Ovary (tissue), 3 donors: ENCODE data around the gene DRC7.

ENCODE experiments used
- POLR2A ChIP-seq: fragments of 450-650 bp; IDR thresholded peaks from one replicate; pipeline ENCODE4 v1.6.1; 2017; ENCODE audit warnings: antibody characterized with exemption, mild to moderate bottlenecking, moderate library complexity
- TF ChIP-seq, protein P1 (sequence below), 3 donors: fragments of 450-650 bp in 2 of 3; fragments of 200-600 bp in 1 of 3; IDR thresholded peaks; one replicate each; pipeline versions ENCODE4 v1.5.1 to v1.8.0; 2016 to 2022; ENCODE audit warnings: antibody characterized with exemption in 3 of 3, mild to moderate bottlenecking in 1 of 3
- donor health status: DM: no; HTN: no; CAD: no.

DNA sequence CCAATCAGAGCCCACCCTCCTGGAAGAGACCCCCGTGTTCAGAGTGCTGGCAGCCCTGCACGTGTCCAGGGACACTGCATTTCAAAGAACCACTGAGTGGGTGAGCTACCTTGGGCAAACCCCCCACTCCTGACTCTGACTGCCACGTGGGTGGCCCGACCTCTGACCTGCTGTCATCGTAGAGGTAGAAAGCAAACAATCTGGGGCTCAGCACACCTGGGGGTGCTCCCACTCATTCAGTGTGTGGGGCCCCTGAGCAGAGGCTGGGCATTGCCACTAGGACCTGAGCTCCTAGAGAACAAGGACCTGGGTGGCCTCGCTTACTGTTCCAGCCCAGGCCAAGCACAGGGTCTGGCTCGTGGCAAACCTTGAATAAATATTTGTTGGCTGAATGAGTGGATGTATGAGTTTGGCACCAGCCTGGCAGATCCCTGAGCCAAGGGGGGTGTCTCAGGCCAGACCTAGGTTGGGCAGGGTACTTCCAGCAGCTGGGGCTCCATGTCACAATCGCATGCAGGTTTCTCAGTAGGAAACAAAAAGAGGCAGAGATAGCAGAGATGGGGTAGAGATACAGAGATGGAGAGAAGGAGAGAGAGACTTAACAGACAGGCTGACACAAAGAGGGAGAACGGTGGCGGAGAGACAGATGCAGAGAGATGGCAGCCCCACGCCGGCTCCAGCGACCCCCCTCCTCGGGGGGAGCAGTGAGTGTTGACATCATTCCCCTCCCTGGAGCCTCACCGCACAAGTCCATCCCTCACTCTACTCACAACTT is 5.4 kb upstream of the DRC7 start:
- TF ChIP-seq, protein P1, sequence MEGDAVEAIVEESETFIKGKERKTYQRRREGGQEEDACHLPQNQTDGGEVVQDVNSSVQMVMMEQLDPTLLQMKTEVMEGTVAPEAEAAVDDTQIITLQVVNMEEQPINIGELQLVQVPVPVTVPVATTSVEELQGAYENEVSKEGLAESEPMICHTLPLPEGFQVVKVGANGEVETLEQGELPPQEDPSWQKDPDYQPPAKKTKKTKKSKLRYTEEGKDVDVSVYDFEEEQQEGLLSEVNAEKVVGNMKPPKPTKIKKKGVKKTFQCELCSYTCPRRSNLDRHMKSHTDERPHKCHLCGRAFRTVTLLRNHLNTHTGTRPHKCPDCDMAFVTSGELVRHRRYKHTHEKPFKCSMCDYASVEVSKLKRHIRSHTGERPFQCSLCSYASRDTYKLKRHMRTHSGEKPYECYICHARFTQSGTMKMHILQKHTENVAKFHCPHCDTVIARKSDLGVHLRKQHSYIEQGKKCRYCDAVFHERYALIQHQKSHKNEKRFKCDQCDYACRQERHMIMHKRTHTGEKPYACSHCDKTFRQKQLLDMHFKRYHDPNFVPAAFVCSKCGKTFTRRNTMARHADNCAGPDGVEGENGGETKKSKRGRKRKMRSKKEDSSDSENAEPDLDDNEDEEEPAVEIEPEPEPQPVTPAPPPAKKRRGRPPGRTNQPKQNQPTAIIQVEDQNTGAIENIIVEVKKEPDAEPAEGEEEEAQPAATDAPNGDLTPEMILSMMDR (IDR thresholded peaks at IDR 0.05) = no peak
- TF ChIP-seq POLR2A = no peak
